ENCODE results near the gene SLC1A2.

DNA sequence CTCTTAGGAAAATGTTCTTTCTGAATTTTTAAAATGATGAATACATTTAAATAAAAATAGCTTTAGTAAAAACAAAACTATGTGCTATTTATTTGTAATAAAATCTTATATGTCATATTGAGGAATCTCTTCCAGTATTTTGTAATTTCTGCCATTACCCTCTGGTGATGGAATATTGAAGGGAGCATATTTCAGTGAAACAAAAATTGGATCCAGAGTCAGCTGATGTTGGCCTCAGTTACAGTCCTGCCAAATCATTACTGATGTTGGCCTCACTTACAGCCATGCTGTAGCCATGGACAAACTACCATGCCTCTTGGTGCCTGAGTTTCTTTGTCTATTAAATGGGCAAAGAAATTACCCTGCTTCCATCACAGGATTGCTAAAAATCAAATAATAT, 133.2 kb downstream of the SLC1A2 start:
- TF ChIP-seq, protein P1, sequence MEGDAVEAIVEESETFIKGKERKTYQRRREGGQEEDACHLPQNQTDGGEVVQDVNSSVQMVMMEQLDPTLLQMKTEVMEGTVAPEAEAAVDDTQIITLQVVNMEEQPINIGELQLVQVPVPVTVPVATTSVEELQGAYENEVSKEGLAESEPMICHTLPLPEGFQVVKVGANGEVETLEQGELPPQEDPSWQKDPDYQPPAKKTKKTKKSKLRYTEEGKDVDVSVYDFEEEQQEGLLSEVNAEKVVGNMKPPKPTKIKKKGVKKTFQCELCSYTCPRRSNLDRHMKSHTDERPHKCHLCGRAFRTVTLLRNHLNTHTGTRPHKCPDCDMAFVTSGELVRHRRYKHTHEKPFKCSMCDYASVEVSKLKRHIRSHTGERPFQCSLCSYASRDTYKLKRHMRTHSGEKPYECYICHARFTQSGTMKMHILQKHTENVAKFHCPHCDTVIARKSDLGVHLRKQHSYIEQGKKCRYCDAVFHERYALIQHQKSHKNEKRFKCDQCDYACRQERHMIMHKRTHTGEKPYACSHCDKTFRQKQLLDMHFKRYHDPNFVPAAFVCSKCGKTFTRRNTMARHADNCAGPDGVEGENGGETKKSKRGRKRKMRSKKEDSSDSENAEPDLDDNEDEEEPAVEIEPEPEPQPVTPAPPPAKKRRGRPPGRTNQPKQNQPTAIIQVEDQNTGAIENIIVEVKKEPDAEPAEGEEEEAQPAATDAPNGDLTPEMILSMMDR (conservative IDR thresholded peaks at IDR 0.05; ENCODE audit: low read depth in 2 of 2) = no peak
- TF ChIP-seq, protein P2, sequence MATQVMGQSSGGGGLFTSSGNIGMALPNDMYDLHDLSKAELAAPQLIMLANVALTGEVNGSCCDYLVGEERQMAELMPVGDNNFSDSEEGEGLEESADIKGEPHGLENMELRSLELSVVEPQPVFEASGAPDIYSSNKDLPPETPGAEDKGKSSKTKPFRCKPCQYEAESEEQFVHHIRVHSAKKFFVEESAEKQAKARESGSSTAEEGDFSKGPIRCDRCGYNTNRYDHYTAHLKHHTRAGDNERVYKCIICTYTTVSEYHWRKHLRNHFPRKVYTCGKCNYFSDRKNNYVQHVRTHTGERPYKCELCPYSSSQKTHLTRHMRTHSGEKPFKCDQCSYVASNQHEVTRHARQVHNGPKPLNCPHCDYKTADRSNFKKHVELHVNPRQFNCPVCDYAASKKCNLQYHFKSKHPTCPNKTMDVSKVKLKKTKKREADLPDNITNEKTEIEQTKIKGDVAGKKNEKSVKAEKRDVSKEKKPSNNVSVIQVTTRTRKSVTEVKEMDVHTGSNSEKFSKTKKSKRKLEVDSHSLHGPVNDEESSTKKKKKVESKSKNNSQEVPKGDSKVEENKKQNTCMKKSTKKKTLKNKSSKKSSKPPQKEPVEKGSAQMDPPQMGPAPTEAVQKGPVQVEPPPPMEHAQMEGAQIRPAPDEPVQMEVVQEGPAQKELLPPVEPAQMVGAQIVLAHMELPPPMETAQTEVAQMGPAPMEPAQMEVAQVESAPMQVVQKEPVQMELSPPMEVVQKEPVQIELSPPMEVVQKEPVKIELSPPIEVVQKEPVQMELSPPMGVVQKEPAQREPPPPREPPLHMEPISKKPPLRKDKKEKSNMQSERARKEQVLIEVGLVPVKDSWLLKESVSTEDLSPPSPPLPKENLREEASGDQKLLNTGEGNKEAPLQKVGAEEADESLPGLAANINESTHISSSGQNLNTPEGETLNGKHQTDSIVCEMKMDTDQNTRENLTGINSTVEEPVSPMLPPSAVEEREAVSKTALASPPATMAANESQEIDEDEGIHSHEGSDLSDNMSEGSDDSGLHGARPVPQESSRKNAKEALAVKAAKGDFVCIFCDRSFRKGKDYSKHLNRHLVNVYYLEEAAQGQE (IDR thresholded peaks at IDR 0.05; ENCODE audit: unreplicated experiment) = no peak
- TF ChIP-seq EZH2phosphoT487 (IDR thresholded peaks at IDR 0.05; ENCODE audit: unreplicated experiment) (no peak), POLR2AphosphoS5 (IDR thresholded peaks at IDR 0.05; ENCODE audit: low read depth) (no peak), EZH2 (IDR thresholded peaks at IDR 0.05; ENCODE audit: low read depth, unreplicated experiment) (no peak), JUNB (IDR thresholded peaks at IDR 0.05; ENCODE audit: unreplicated experiment) (no peak), NANOG (IDR thresholded peaks at IDR 0.05; ENCODE audit: borderline replicate concordance) (no peak), CREB1 (CRISPR knock-in tag; IDR thresholded peaks at IDR 0.05; ENCODE audit: low read depth) (no peak), ZNF331 (CRISPR knock-in tag; IDR thresholded peaks at IDR 0.05; ENCODE audit: low read depth) (no peak), STAT1 (IDR thresholded peaks at IDR 0.05; ENCODE audit: unreplicated experiment) (no peak), ZNF114 (CRISPR knock-in tag; IDR thresholded peaks at IDR 0.05) (no peak)
- TF ChIP-seq, protein P3, sequence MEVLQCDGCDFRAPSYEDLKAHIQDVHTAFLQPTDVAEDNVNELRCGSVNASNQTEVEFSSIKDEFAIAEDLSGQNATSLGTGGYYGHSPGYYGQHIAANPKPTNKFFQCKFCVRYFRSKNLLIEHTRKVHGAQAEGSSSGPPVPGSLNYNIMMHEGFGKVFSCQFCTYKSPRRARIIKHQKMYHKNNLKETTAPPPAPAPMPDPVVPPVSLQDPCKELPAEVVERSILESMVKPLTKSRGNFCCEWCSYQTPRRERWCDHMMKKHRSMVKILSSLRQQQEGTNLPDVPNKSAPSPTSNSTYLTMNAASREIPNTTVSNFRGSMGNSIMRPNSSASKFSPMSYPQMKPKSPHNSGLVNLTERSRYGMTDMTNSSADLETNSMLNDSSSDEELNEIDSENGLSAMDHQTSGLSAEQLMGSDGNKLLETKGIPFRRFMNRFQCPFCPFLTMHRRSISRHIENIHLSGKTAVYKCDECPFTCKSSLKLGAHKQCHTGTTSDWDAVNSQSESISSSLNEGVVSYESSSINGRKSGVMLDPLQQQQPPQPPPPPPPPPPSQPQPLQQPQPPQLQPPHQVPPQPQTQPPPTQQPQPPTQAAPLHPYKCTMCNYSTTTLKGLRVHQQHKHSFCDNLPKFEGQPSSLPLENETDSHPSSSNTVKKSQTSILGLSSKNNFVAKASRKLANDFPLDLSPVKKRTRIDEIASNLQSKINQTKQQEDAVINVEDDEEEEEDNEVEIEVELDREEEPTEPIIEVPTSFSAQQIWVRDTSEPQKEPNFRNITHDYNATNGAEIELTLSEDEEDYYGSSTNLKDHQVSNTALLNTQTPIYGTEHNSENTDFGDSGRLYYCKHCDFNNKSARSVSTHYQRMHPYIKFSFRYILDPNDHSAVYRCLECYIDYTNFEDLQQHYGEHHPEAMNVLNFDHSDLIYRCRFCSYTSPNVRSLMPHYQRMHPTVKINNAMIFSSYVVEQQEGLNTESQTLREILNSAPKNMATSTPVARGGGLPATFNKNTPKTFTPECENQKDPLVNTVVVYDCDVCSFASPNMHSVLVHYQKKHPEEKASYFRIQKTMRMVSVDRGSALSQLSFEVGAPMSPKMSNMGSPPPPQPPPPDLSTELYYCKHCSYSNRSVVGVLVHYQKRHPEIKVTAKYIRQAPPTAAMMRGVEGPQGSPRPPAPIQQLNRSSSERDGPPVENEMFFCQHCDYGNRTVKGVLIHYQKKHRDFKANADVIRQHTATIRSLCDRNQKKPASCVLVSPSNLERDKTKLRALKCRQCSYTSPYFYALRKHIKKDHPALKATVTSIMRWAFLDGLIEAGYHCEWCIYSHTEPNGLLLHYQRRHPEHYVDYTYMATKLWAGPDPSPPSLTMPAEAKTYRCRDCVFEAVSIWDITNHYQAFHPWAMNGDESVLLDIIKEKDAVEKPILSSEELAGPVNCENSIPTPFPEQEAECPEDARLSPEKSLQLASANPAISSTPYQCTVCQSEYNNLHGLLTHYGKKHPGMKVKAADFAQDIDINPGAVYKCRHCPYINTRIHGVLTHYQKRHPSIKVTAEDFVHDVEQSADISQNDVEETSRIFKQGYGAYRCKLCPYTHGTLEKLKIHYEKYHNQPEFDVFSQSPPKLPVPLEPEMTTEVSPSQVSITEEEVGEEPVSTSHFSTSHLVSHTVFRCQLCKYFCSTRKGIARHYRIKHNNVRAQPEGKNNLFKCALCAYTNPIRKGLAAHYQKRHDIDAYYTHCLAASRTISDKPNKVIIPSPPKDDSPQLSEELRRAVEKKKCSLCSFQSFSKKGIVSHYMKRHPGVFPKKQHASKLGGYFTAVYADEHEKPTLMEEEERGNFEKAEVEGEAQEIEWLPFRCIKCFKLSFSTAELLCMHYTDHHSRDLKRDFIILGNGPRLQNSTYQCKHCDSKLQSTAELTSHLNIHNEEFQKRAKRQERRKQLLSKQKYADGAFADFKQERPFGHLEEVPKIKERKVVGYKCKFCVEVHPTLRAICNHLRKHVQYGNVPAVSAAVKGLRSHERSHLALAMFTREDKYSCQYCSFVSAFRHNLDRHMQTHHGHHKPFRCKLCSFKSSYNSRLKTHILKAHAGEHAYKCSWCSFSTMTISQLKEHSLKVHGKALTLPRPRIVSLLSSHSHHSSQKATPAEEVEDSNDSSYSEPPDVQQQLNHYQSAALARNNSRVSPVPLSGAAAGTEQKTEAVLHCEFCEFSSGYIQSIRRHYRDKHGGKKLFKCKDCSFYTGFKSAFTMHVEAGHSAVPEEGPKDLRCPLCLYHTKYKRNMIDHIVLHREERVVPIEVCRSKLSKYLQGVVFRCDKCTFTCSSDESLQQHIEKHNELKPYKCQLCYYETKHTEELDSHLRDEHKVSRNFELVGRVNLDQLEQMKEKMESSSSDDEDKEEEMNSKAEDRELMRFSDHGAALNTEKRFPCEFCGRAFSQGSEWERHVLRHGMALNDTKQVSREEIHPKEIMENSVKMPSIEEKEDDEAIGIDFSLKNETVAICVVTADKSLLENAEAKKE (CRISPR knock-in tag; IDR thresholded peaks at IDR 0.05) = no peak
- TF ChIP-seq, protein P4, sequence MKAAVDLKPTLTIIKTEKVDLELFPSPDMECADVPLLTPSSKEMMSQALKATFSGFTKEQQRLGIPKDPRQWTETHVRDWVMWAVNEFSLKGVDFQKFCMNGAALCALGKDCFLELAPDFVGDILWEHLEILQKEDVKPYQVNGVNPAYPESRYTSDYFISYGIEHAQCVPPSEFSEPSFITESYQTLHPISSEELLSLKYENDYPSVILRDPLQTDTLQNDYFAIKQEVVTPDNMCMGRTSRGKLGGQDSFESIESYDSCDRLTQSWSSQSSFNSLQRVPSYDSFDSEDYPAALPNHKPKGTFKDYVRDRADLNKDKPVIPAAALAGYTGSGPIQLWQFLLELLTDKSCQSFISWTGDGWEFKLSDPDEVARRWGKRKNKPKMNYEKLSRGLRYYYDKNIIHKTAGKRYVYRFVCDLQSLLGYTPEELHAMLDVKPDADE (IDR thresholded peaks at IDR 0.05) = no peak

Measured in GM23338 (cell line).